K562 (cell line): ENCODE measurements around the gene RNF114. TPM values are rescaled to one million over a fixed set of nuclear protein-coding genes. Genes with fewer than 3 reads are reported as not detected.

Experiments
- ATAC-seq: fragments of 200-7000 bp; cut with Tn5 transposase; 3 replicates; pipeline ENCODE4 v1.9.1; 2020; ENCODE audit warnings: moderate library complexity
- BruUV-seq: library from RNA; stranded (reverse); fragments of 400-500 nt; replicated peaks from 2 replicates; lab custom pipeline; 2021; lab: Mats Ljungman, UMichigan
- CTCF ChIA-PET: fragments of 300-600 bp; formaldehyde crosslinking; extraction: SDS; loops from one replicate; lab custom pipeline; 2021; ENCODE audit warnings: low intra/inter-chr PET ratio; lab: Yijun Ruan, JAX
- POLR2A ChIA-PET: fragments of 300-600, 350-650 bp; sonication (Branson Sonifier 250); formaldehyde crosslinking; extraction: SDS; loops from one replicate; lab custom pipeline; 2021; ENCODE audit warnings: antibody characterized with exemption, inconsistent platforms; lab: Yijun Ruan, JAX
- DNase-seq, 4 experiments: peaks; one replicate each; pipeline versions ENCODE4 v3.0.0 to v3.0.0-alpha.2; 2011 to 2018; ENCODE audit warnings: low spot score in 3 of 4, mixed read lengths in 3 of 4; ENCODE audit errors: extremely low read depth in 1 of 4
- FAIRE-seq: peaks from 2 replicates; lab custom pipeline; 2011; peaks lifted over from hg19 to GRCh38; lab: Jason Lieb, UNC
- H2AFZ ChIP-seq: 2 replicates; pipeline ENCODE4 v1.6.0; 2011; ENCODE audit warnings: low read depth, low read length, control low read depth, inconsistent platforms
- H3K27ac ChIP-seq: fragments of 200-600 bp; 3 replicates; pipeline ENCODE4 v1.8.0; 2011; ENCODE audit warnings: low read depth, mild to moderate bottlenecking, control low read depth, inconsistent platforms, low read length, moderate library complexity, mixed read lengths; ENCODE audit errors: extremely low read depth
- H3K27me3 ChIP-seq, 2 experiments: fragments of 300-600 bp in 1 of 2; 2 replicates in 1 of 2; 3 replicates in 1 of 2; pipeline versions ENCODE4 v1.6.0 to v1.8.0; 2011; ENCODE audit warnings: inconsistent platforms in 2 of 2, low read length in 2 of 2, mild to moderate bottlenecking in 1 of 2, mixed read lengths in 1 of 2, moderate library complexity in 1 of 2; ENCODE audit not compliant: control insufficient read depth in 2 of 2, insufficient read depth in 2 of 2
- H3K36me3 ChIP-seq: fragments of 300-600 bp; 3 replicates; pipeline ENCODE4 v1.8.0; 2011; ENCODE audit warnings: mild to moderate bottlenecking, low read length, inconsistent platforms; ENCODE audit not compliant: control insufficient read depth, insufficient read depth
- H3K4me1 ChIP-seq, 2 experiments: fragments of 200-600 bp in 1 of 2; replicated peaks in 1 of 2; 2 replicates in 1 of 2; 3 replicates in 1 of 2; pipeline versions ENCODE4 v1.5.1 to v1.8.0; 2011; ENCODE audit warnings: inconsistent platforms in 2 of 2, low read length in 2 of 2, mild to moderate bottlenecking in 1 of 2, mixed read lengths in 1 of 2, moderate library complexity in 1 of 2; ENCODE audit not compliant: control insufficient read depth in 2 of 2, insufficient read depth in 2 of 2
- H3K4me2 ChIP-seq: 2 replicates; pipeline ENCODE4 v1.6.1; 2011; ENCODE audit warnings: low read length, control low read depth, inconsistent platforms, mixed read lengths; ENCODE audit not compliant: insufficient read depth
- H3K4me3 ChIP-seq: fragments of 200-600 bp; sonication (generic), shearing (Covaris generic); 2 replicates; pipeline ENCODE4 v1.5.1; 2016; ENCODE audit warnings: control low read depth, inconsistent platforms
- H3K79me2 ChIP-seq: fragments of 200-600 bp; 3 replicates; pipeline ENCODE4 v1.8.0; 2011; ENCODE audit warnings: low read length, inconsistent platforms; ENCODE audit not compliant: control insufficient read depth, insufficient read depth
- H3K9ac ChIP-seq, 2 experiments: 2 replicates each; pipeline versions ENCODE4 v1.6.0 to v1.6.1; 2011; ENCODE audit warnings: low read depth in 2 of 2, low read length in 2 of 2, control low read depth in 1 of 2, inconsistent platforms in 1 of 2, mild to moderate bottlenecking in 1 of 2, mixed read lengths in 1 of 2; ENCODE audit not compliant: insufficient read depth in 1 of 2
- H3K9me1 ChIP-seq: one replicate; pipeline ENCODE4 v1.6.0; 2011; ENCODE audit warnings: inconsistent platforms, mild to moderate bottlenecking, low read length, moderate library complexity; ENCODE audit not compliant: control insufficient read depth, insufficient read depth
- H3K9me3 ChIP-seq: replicated peaks from 2 replicates; pipeline ENCODE4 v1.5.1; 2011; ENCODE audit warnings: low read depth, low read length, inconsistent platforms; ENCODE audit not compliant: control insufficient read depth, insufficient read depth
- H4K20me1 ChIP-seq: replicated peaks from 2 replicates; pipeline ENCODE4 v1.6.1; 2011; ENCODE audit warnings: low read length, inconsistent platforms, mixed read lengths; ENCODE audit not compliant: control insufficient read depth, insufficient read depth
- CEBPZ ChIP-seq: fragments of 150-350 bp; IDR thresholded peaks from 2 replicates; pipeline ENCODE4 v1.6.1; 2014; ENCODE audit warnings: low read depth, mild to moderate bottlenecking, low read length, borderline replicate concordance
- GTF3C2 ChIP-seq: IDR thresholded peaks from 3 replicates; pipeline ENCODE4 v1.6.1; 2011; ENCODE audit warnings: borderline replicate concordance, mild to moderate bottlenecking, moderate library complexity; ENCODE audit not compliant: insufficient read length; ENCODE audit errors: extremely low read depth
- HDAC1 ChIP-seq, 2 experiments: fragments of 450-650 bp; IDR thresholded peaks; 2 replicates each; pipeline ENCODE4 v1.6.1; 2016 to 2017; ENCODE audit warnings: inconsistent platforms in 1 of 2, mild to moderate bottlenecking in 1 of 2, moderate library complexity in 1 of 2
- KDM5B ChIP-seq: fragments of 200-600 bp; sonication (generic); IDR thresholded peaks from 2 replicates; pipeline ENCODE4 v1.6.1; 2012; ENCODE audit warnings: low read depth, mild to moderate bottlenecking, moderate library complexity, low read length, control low read depth, inconsistent platforms; ENCODE audit not compliant: insufficient replicate concordance
- NCOA2 ChIP-seq, 2 experiments: fragments of 450-650 bp; IDR thresholded peaks; 2 replicates each; pipeline ENCODE4 v1.6.1; 2018; ENCODE audit warnings: mild to moderate bottlenecking in 2 of 2, moderate library complexity in 1 of 2; ENCODE audit not compliant: partially characterized antibody in 2 of 2
- NFE2L1 ChIP-seq: fragments of 450-650 bp; IDR thresholded peaks from 2 replicates; pipeline ENCODE4 v1.6.1; 2016; ENCODE audit warnings: missing genetic modification characterization, low read depth, mild to moderate bottlenecking, missing compliant biosample characterization, moderate library complexity, borderline replicate concordance
- RBM34 ChIP-seq: fragments of 200-400 bp; formaldehyde crosslinking; IDR thresholded peaks from 2 replicates; pipeline ENCODE4 v1.6.1; 2018; ENCODE audit warnings: low read length, borderline replicate concordance; ENCODE audit not compliant: insufficient read depth
- ZC3H11A ChIP-seq: IDR thresholded peaks from 2 replicates; pipeline ENCODE4 v1.6.1; 2012; ENCODE audit warnings: low read depth, low read length, improper control_type of control experiment
- ZNF24 ChIP-seq: fragments of 450-650 bp; IDR thresholded peaks from 2 replicates; pipeline ENCODE4 v1.6.1; 2016
- ZNF507 ChIP-seq: conservative IDR thresholded peaks from 2 replicates; pipeline ENCODE4 v1.6.1; 2017; ENCODE audit warnings: missing genetic modification characterization, missing compliant biosample characterization
- ZNF740 ChIP-seq, 3 experiments: fragments of 200-800 bp in 1 of 3; sonication (Bioruptor generic) in 1 of 3; sonication (generic) in 1 of 3; formaldehyde crosslinking in 1 of 3; IDR thresholded peaks; 2 replicates each; pipeline versions ENCODE4 v1.6.1 to v1.8.0; 2016 to 2022; ENCODE audit warnings: mild to moderate bottlenecking in 2 of 3, missing compliant biosample characterization in 2 of 3, missing genetic modification characterization in 2 of 3, missing genetic modification reagents in 1 of 3
- ZNF75A ChIP-seq: fragments of 450-650 bp; formaldehyde crosslinking; IDR thresholded peaks from 2 replicates; pipeline ENCODE4 v1.4.0; 2020; ENCODE audit warnings: mild to moderate bottlenecking
- WGBS: fragments of 100-300 bp; shearing (Covaris generic); methylation state at CpG from one replicate; pipeline ENCODE4 v1.1.6; 2016; ENCODE audit warnings: low coverage, mixed read lengths; ENCODE audit not compliant: insufficient coverage; ENCODE audit errors: missing lambda C conversion rate; 5-methylcytosine and 5-hydroxymethylcytosine counted together
- in situ Hi-C: fragments of 300-500 bp; cut with MboI; formaldehyde crosslinking; loops from 4 replicates; pipeline ENCODE4 v1.15.0; 2018; ENCODE audit warnings: inconsistent platforms, mixed read lengths
- intact Hi-C: fragments of 100-400 bp; cut with micrococcal nuclease; formaldehyde crosslinking; loops from 2 replicates; pipeline ENCODE4 v1.14.2; 2022
- polyA plus RNA-seq, 8 experiments: library from polyadenylated mRNA; depleted of rRNA in 4 of 8; stranded (reverse) in 5 of 8; unstranded in 3 of 8; fragments of >200 nt; fragmentation: Nextera tagmentation in 2 of 8; fragmentation: Illumina TruSeq in 1 of 8; extraction: Ambion mirVana in 2 of 8; extraction: Trizol in 1 of 8; gene quantifications; 2 replicates each; pipeline versions ENCODE4 v1.2.1 to v1.2.3, GENCODE V29; 2011 to 2014; ENCODE audit warnings: inconsistent platforms in 1 of 8, missing spikeins in 1 of 8
- total RNA-seq, 7 experiments: library from RNA; depleted of rRNA in 6 of 7; stranded (reverse); fragments of >200 nt in 6 of 7; fragmentation: Illumina TruSeq in 2 of 7; extraction: Trizol in 2 of 7; gene quantifications; 2 replicates each; pipeline versions ENCODE4 v1.2.1 to v1.2.3, GENCODE V29; 2011 to 2021; ENCODE audit warnings: low replicate concordance in 1 of 7
- TF ChIP-seq, protein P1 (sequence below): sonication (generic); formaldehyde crosslinking; IDR thresholded peaks from 2 replicates; pipeline ENCODE4 v1.8.0; 2022; ENCODE audit warnings: mild to moderate bottlenecking, low read depth, missing genetic modification reagents

RNF114 gene
- total and polyA plus RNA-seq, 9 of the 15 experiments (the other 6 are each of a cell fraction or from before 2014, with no cell fraction given) = 38.6 to 111 (median 62.6) TPM

GRCh38 chr20:49969946-49970345, 33.7 kb downstream of the RNF114 start:
- ATAC-seq (no peak), DNase-seq (no peak), FAIRE-seq (no peak)
- Histone ChIP-seq H3K79me2 (no peaks in the 10 kb centered on the region), H3K9me3 (no peaks in the 10 kb centered on the region), H3K4me1 (peaks cover 13 to 14% of the 10 kb centered on the region in 2 experiments; a peak in 4 of 5 replicates), H3K36me3 (peaks cover 3% of the 10 kb centered on the region; the same call in 1 of the 3 replicates), H3K9ac (no peak overlapping the region), H3K27ac (no peak overlapping the region), H4K20me1 (no peaks in the 10 kb centered on the region), H3K4me3 (no peak overlapping the region), H3K4me2 (no peak overlapping the region), H2AFZ (no peak overlapping the region), H3K27me3 (no peaks in the 10 kb centered on the region), H3K9me1 (no peaks in the 10 kb centered on the region)
- in situ Hi-C loops = loop anchor here (10.0 kb wide), 1 partner anchor 605 kb away; no protein-coding TSS in a partner anchor
- intact Hi-C loops = no loop called here
- CTCF ChIA-PET = no interaction called here
- WGBS = 70% methylated on average over 4 of the region's 5 CpGs
- no TSS peak for BruUV-seq
- POLR2A ChIA-PET = interaction anchor here (0.6 to 1.5 kb wide), 3 partner anchors 14 to 225 kb away, joined by 3 to 6 read pairs (median 3); no protein-coding TSS in a partner anchor
- TF ChIP-seq HDAC1 (IDR thresholded peaks at IDR 0.05) (no peak), ZNF507 (no peak), RBM34 (no peak), NFE2L1 (tag) (no peak), NCOA2 (IDR thresholded peaks at IDR 0.05; ENCODE audit: partially characterized antibody in 2 of 2) (no peak), CEBPZ (no peak), ZC3H11A (no peak), ZNF75A (CRISPR knock-in tag) (no peak), ZNF24 (no peak), ZNF740 (CRISPR knock-in tag; IDR thresholded peaks at IDR 0.05) (no peak), ZNF740 (tag; IDR thresholded peaks at IDR 0.05) (no peak), GTF3C2 (no peak), KDM5B (no peak)
- TF ChIP-seq, protein P1, sequence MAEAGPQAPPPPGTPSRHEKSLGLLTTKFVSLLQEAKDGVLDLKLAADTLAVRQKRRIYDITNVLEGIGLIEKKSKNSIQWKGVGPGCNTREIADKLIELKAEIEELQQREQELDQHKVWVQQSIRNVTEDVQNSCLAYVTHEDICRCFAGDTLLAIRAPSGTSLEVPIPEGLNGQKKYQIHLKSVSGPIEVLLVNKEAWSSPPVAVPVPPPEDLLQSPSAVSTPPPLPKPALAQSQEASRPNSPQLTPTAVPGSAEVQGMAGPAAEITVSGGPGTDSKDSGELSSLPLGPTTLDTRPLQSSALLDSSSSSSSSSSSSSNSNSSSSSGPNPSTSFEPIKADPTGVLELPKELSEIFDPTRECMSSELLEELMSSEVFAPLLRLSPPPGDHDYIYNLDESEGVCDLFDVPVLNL (CRISPR knock-in tag) = no peak
